ENCODE measurements around the gene CACNG7. TPM values are rescaled to one million over a fixed set of nuclear protein-coding genes. Genes with fewer than 3 reads are reported as not detected.
A peak's percentile ranks its signal among the peaks of the same experiment; 100 is the strongest.

The CACNG7 gene
- total RNA-seq, 3 donors from 2014 or later = not detected

GRCh38 chr19:53875602-53876325 lies 33.3 kb upstream of the CACNG7 start:
- H3K27ac ChIP-seq = no peak overlapping the region
- H3K27me3 ChIP-seq = no peaks in the 10 kb centered on the region
- no peak overlapping the region for H3K4me3 ChIP-seq
- H3K4me1 ChIP-seq = no peaks in the 10 kb centered on the region
- TF ChIP-seq CTCF (IDR thresholded peaks at IDR 0.05) (no peak), POLR2AphosphoS5 (IDR thresholded peaks at IDR 0.05) (no peak), POLR2A (IDR thresholded peaks at IDR 0.05) (no peak)
- intact Hi-C loops (cut with DNase I; ENCODE audit: low total_unique reads) = loop anchor here (10.0 kb wide), 1 partner anchor 239 kb away; the partner anchor contains the start of genes PRPF31 and TFPT
- no peak for DNase-seq (ENCODE audit: low spot score in 2 of 2)
- H3K9me3 ChIP-seq = no peaks in the 10 kb centered on the region
- peaks cover 11% of the 10 kb centered on the region for H3K36me3 ChIP-seq

GRCh38 chr19:53876651-53877224 lies 32.3 kb upstream of the CACNG7 start:
- no peak for DNase-seq (ENCODE audit: low spot score in 2 of 2)
- H3K27me3 ChIP-seq = peaks cover 0 to 8% of the 10 kb centered on the region in 2 donors
- TF ChIP-seq POLR2A (IDR thresholded peaks at IDR 0.05) = no peak
- TF ChIP-seq CTCF (IDR thresholded peaks at IDR 0.05) = no peak
- no peak for TF ChIP-seq POLR2AphosphoS5 (IDR thresholded peaks at IDR 0.05)
- intact Hi-C loops (cut with DNase I; ENCODE audit: low total_unique reads) = loop anchor here (10.0 kb wide), 1 partner anchor 238 kb away; the partner anchor contains the start of genes PRPF31 and TFPT
- H3K27ac ChIP-seq = no peak overlapping the region
- H3K9me3 ChIP-seq = no peaks in the 10 kb centered on the region
- peaks cover 0 to 4% of the 10 kb centered on the region in 2 donors for H3K4me1 ChIP-seq
- H3K36me3 ChIP-seq = peaks cover 11% of the 10 kb centered on the region
- H3K4me3 ChIP-seq = no peak overlapping the region

GRCh38 chr19:53877361-53877766 lies 31.7 kb upstream of the CACNG7 start:
- Histone ChIP-seq H3K4me1 (peaks cover 0 to 9% of the 10 kb centered on the region in 2 donors), H3K27me3 (peaks cover 0 to 14% of the 10 kb centered on the region in 2 donors), H3K4me3 (no peak overlapping the region), H3K36me3 (peaks cover 11% of the 10 kb centered on the region), H3K9me3 (no peaks in the 10 kb centered on the region), H3K27ac (no peak overlapping the region)
- intact Hi-C loops (cut with DNase I; ENCODE audit: low total_unique reads) = loop anchor here (10.0 kb wide), 1 partner anchor 237 kb away; the partner anchor contains the start of genes PRPF31 and TFPT
- TF ChIP-seq POLR2AphosphoS5 (IDR thresholded peaks at IDR 0.05) (no peak), POLR2A (IDR thresholded peaks at IDR 0.05) (no peak), CTCF (IDR thresholded peaks at IDR 0.05) (no peak)
- no peak for DNase-seq (ENCODE audit: low spot score in 2 of 2)

- no peak overlapping the region for H3K27ac ChIP-seq
- peak overlapping the region; percentile 42 to 72 (median 54) for H3K4me3 ChIP-seq
- peaks cover 0 to 9% of the 10 kb centered on the region in 2 donors for H3K4me1 ChIP-seq
- H3K36me3 ChIP-seq = peaks cover 8% of the 10 kb centered on the region
- peaks cover 0 to 28% of the 10 kb centered on the region in 2 donors for H3K27me3 ChIP-seq
- H3K9me3 ChIP-seq = no peaks in the 10 kb centered on the region
- intact Hi-C loops (cut with DNase I; ENCODE audit: low total_unique reads) = loop anchor here (10.0 kb wide), 1 partner anchor 236 kb away; the partner anchor contains the start of genes PRPF31 and TFPT
- TF ChIP-seq POLR2AphosphoS5 (IDR thresholded peaks at IDR 0.05) = no peak
- no peak for TF ChIP-seq CTCF (IDR thresholded peaks at IDR 0.05)
- no peak for TF ChIP-seq POLR2A (IDR thresholded peaks at IDR 0.05)
- DNase-seq (ENCODE audit: low spot score in 2 of 2) = no peak
These were observed 30.3 kb upstream of the CACNG7 start for GRCh38 chr19:53878776-53879139.
